Smooth muscle cell (in vitro differentiated cells): ENCODE results near the gene NFIC. TPM values are rescaled to one million over a fixed set of nuclear protein-coding genes. Genes with fewer than 3 reads are reported as not detected.

ENCODE experiments used
- DNase-seq: peaks from one replicate; lab custom pipeline; 2025; ENCODE audit not compliant: unreplicated experiment; lab: John Stamatoyannopoulos, UW
- H2AFZ ChIP-seq: fragments of 200-600 bp; sonication (generic); 2 replicates; pipeline ENCODE4 v1.6.0; 2016; ENCODE audit warnings: antibody characterized with exemption, low read depth, mild to moderate bottlenecking
- H3F3A ChIP-seq: fragments of 200-600 bp; sonication (generic); 2 replicates; pipeline ENCODE4 v1.6.0; 2017; ENCODE audit warnings: antibody characterized with exemption, low read depth
- H3K27ac ChIP-seq: fragments of 200-600 bp; sonication (generic); 2 replicates; pipeline ENCODE4 v1.5.1; 2016; ENCODE audit warnings: low read depth, mild to moderate bottlenecking
- H3K27me3 ChIP-seq: fragments of 200-600 bp; sonication (generic); 2 replicates; pipeline ENCODE4 v1.6.1; 2016; ENCODE audit warnings: low read depth, mild to moderate bottlenecking
- H3K36me3 ChIP-seq: fragments of 200-600 bp; sonication (generic); 2 replicates; pipeline ENCODE4 v1.5.1; 2016; ENCODE audit warnings: low read depth
- H3K4me1 ChIP-seq: fragments of 200-600 bp; sonication (generic); 2 replicates; pipeline ENCODE4 v1.5.1; 2016; ENCODE audit warnings: low read depth
- H3K4me2 ChIP-seq: fragments of 200-600 bp; sonication (generic); 2 replicates; pipeline ENCODE4 v1.6.0; 2016; ENCODE audit warnings: mild to moderate bottlenecking
- H3K4me3 ChIP-seq: fragments of 200-600 bp; sonication (generic); 2 replicates; pipeline ENCODE4 v1.5.1; 2016; ENCODE audit warnings: mild to moderate bottlenecking
- H3K79me2 ChIP-seq: fragments of 200-600 bp; sonication (generic); 2 replicates; pipeline ENCODE4 v1.6.0; 2016; ENCODE audit warnings: low read depth, mild to moderate bottlenecking
- H3K9ac ChIP-seq: fragments of 200-600 bp; sonication (generic); 2 replicates; pipeline ENCODE4 v1.6.0; 2016; ENCODE audit warnings: low read depth
- H3K9me3 ChIP-seq: fragments of 200-600 bp; sonication (generic); replicated peaks from 2 replicates; pipeline ENCODE4 v1.5.1; 2016; ENCODE audit warnings: low read depth
- H4K20me1 ChIP-seq: fragments of 200-600 bp; sonication (generic); 2 replicates; pipeline ENCODE4 v1.6.0; 2016; ENCODE audit warnings: low read depth
- WGBS: methylation state at CpG from one replicate; pipeline ENCODE4 v1.1.7; 2016; ENCODE audit warnings: low lambda C conversion rate; 5-methylcytosine and 5-hydroxymethylcytosine counted together
- polyA plus RNA-seq: library from polyadenylated mRNA; unstranded; fragments of >200 nt; fragmentation: Nextera tagmentation; extraction: Ambion mirVana; gene quantifications from 2 replicates; pipeline ENCODE4 v1.2.1, GENCODE V29; 2016
- total RNA-seq: library from RNA; depleted of rRNA; stranded (reverse); fragments of >200 nt; gene quantifications from 2 replicates; pipeline ENCODE4 v1.2.3, GENCODE V29; 2014
- TF ChIP-seq, protein P1 (sequence below): fragments of 200-600 bp; sonication (generic); IDR thresholded peaks from 2 replicates; pipeline ENCODE4 v1.5.1; 2017; ENCODE audit warnings: borderline replicate concordance, mild to moderate bottlenecking, antibody characterized with exemption; ENCODE audit not compliant: insufficient read depth, poor library complexity, severe bottlenecking

Gene NFIC
- total and polyA plus RNA-seq, 2 experiments from 2014 or later = 7.9 to 33.2 TPM

DNA sequence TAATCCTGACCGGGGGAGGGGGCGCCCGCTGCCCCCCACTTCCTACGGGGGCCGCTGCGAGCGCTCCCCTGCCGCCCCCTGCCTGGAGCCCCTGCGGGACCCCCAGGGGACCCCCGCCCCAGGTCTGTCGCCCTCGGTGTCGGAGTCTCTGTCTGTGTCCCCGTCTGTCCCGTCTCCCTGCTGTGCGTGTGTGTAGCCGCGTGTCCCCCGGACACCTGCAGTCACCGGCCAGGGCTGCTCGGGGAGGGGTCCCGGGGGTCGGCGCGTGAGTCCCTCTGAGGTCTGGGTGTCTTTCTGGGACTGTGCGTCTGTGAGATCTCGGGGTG lies 7.7 kb upstream of the NFIC start:
- no peak for DNase-seq
- Histone ChIP-seq H3K4me2 (peak overlapping the region; percentile 93), H3K9ac (no peak overlapping the region), H3F3A (peaks cover 4% of the 10 kb centered on the region), H3K4me3 (peak overlapping the region; percentile 52), H2AFZ (no peak overlapping the region), H3K4me1 (peaks cover 12% of the 10 kb centered on the region), H3K9me3 (no peaks in the 10 kb centered on the region), H3K79me2 (no peaks in the 10 kb centered on the region), H3K36me3 (no peaks in the 10 kb centered on the region), H4K20me1 (peaks cover 22% of the 10 kb centered on the region), H3K27ac (no peak overlapping the region), H3K27me3 (peaks cover 32% of the 10 kb centered on the region)
- 17% methylated on average over 19 of the region's 27 CpGs for WGBS
- TF ChIP-seq, protein P1, sequence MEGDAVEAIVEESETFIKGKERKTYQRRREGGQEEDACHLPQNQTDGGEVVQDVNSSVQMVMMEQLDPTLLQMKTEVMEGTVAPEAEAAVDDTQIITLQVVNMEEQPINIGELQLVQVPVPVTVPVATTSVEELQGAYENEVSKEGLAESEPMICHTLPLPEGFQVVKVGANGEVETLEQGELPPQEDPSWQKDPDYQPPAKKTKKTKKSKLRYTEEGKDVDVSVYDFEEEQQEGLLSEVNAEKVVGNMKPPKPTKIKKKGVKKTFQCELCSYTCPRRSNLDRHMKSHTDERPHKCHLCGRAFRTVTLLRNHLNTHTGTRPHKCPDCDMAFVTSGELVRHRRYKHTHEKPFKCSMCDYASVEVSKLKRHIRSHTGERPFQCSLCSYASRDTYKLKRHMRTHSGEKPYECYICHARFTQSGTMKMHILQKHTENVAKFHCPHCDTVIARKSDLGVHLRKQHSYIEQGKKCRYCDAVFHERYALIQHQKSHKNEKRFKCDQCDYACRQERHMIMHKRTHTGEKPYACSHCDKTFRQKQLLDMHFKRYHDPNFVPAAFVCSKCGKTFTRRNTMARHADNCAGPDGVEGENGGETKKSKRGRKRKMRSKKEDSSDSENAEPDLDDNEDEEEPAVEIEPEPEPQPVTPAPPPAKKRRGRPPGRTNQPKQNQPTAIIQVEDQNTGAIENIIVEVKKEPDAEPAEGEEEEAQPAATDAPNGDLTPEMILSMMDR = no peak

DNA sequence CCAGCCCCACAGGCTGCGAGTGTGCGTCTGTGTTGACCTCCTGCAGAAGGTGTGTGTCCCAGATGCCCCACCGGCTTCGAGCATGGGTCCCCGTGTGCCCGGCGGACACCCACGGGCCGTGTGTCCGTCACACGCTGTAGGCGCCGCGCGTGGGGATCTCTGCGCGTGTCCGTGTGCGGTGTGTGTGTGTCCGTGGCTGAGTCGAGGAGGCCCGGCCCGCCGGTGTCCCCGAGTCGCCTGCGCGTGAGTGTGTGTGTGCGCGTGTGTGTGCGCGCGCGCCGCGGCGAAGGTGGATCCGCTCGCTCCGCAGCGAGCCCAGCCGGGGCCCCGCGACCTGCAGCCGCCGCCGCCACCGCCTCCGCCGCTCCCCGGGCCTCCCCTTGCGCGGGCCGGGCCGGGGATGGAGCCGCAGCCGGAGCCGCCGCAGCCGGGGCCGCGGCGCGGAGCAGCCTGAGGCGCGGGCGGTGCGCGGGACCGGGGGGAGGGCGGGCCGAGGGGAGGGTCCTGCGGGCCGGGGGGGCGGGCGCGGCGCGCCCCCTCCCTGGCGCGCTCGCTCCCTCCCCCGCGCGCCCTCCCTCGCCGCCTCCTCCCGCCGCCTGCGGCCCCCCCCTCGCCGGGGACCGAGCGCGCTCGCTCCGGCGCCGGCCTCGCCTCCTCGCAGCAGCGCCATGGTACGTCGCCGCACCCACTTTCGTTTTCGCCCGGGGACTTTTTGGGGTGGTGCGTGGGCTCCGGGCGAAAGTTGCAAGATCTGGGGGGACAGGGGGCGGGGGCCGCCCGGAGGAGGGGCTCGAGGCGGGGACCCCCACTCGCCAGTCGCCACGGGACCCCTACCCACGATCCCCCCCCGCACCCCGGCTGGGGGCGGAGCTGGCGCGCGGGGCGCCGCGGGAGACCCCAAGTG lies 7.1 kb upstream of the NFIC start:
- Histone ChIP-seq H3K27me3 (peaks cover 38% of the 10 kb centered on the region), H3K79me2 (no peaks in the 10 kb centered on the region), H3K9me3 (no peaks in the 10 kb centered on the region), H3K36me3 (no peaks in the 10 kb centered on the region), H4K20me1 (peaks cover 28% of the 10 kb centered on the region), H3K4me3 (peak overlapping the region; percentile 92), H3K4me2 (peak overlapping the region; percentile 93), H3K4me1 (peaks cover 12% of the 10 kb centered on the region), H3F3A (peaks cover 9% of the 10 kb centered on the region), H2AFZ (no peak overlapping the region), H3K9ac (no peak overlapping the region), H3K27ac (no peak overlapping the region)
- DNase-seq = no peak
- WGBS = 8% methylated on average over 30 of the region's 129 CpGs
- TF ChIP-seq, protein P1 = no peak

DNA sequence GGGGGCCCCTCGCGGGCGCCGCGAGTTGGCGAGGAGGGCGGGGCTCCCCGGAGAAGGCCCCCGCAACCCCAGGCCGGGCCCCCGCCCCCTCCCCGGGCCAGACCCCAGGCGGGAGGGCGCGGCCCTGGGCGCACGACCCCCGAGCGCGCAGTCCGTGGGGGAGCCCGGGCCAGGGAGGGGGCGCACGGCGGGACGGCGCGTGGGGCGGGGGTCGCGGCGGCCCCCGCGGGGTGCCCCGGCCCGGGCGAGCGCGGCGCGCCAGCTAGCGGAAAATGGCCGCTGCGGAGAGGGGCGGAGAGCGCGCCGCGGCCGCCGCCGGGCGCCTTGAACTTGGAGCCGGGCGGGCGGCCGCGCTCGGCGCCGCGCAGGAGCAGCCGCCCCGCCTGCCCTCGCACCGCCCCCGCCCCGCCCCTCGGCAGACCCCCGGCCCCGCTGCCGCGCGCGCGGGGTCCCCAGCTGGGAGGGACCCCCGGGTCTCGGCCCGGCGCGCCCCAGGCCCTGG lies 6.4 kb upstream of the NFIC start:
- TF ChIP-seq, protein P1 = no peak
- peaks cover 14% of the 10 kb centered on the region for H3F3A ChIP-seq
- peak overlapping the region; percentile 90 for H3K4me2 ChIP-seq
- 1% methylated on average over 28 of the region's 81 CpGs for WGBS
- H3K27ac ChIP-seq = no peak overlapping the region
- H3K79me2 ChIP-seq = no peaks in the 10 kb centered on the region
- peaks cover 35% of the 10 kb centered on the region for H4K20me1 ChIP-seq
- no peaks in the 10 kb centered on the region for H3K9me3 ChIP-seq
- H2AFZ ChIP-seq = no peak overlapping the region
- H3K27me3 ChIP-seq = peaks cover 42% of the 10 kb centered on the region
- peaks cover 12% of the 10 kb centered on the region for H3K4me1 ChIP-seq
- DNase-seq = no peak
- H3K9ac ChIP-seq = no peak overlapping the region
- no peaks in the 10 kb centered on the region for H3K36me3 ChIP-seq
- H3K4me3 ChIP-seq = peak overlapping the region; percentile 92
